Activated CD4-positive, alpha-beta T cell treated with anti-CD3 and anti-CD28 coated beads for 36 hours (primary cell): ENCODE results near the gene GLO1. TPM values are rescaled to one million over a fixed set of nuclear protein-coding genes. Genes with fewer than 3 reads are reported as not detected.
A peak's percentile ranks its signal among the peaks of the same experiment; 100 is the strongest.

Experiments used
- ATAC-seq: fragments of 200-7000 bp; cut with Tn5 transposase; one replicate; pipeline ENCODE4 v1.10.0; 2021; ENCODE audit warnings: mild to moderate bottlenecking, moderate library complexity
- CTCF ChIA-PET: fragments of 350-600 bp; sonication (Branson Sonifier 250); formaldehyde crosslinking; loops from one replicate; lab custom pipeline; 2021; ENCODE audit warnings: antibody characterized with exemption; lab: Charles Lee
- POLR2A ChIA-PET: fragments of 350-600 bp; sonication (Branson Sonifier 250); formaldehyde crosslinking; loops from one replicate; lab custom pipeline; 2021; ENCODE audit warnings: antibody characterized with exemption, inconsistent platforms; lab: Charles Lee
- DNase-seq: peaks from one replicate; pipeline ENCODE4 v3.0.0-alpha.2; 2020
- H3K27ac Mint-ChIP-seq: one replicate; pipeline ENCODE4 v1.8.0; 2021; ENCODE audit warnings: mixed read lengths
- H3K27me3 Mint-ChIP-seq: one replicate; pipeline ENCODE4 v1.8.0; 2021; ENCODE audit warnings: mixed read lengths
- H3K36me3 Mint-ChIP-seq: one replicate; pipeline ENCODE4 v1.8.0; 2021; ENCODE audit warnings: low read depth, mixed read lengths
- H3K4me1 Mint-ChIP-seq: one replicate; pipeline ENCODE4 v1.8.0; 2021; ENCODE audit warnings: mixed read lengths
- H3K4me3 Mint-ChIP-seq: one replicate; pipeline ENCODE4 v1.8.0; 2021; ENCODE audit warnings: mild to moderate bottlenecking, moderate library complexity, mixed read lengths
- H3K9me3 Mint-ChIP-seq: one replicate; pipeline ENCODE4 v1.8.0; 2021; ENCODE audit warnings: low read depth, mixed read lengths
- intact Hi-C, 2 experiments: fragments of 100-400 bp; cut with DNase I in 1 of 2; cut with micrococcal nuclease in 1 of 2; formaldehyde crosslinking; loops; one replicate each; pipeline versions ENCODE4 v1.14.2 to v1.15.1; 2022 to 2024; cut with DNase I, micrococcal nuclease
- total RNA-seq, 2 experiments: library from RNA; stranded (reverse); gene quantifications; one replicate each; pipeline ENCODE4 v1.2.3, GENCODE V29; 2021

The GLO1 gene
- total RNA-seq, 2 experiments from 2014 or later = 150 to 152 TPM

DNA sequence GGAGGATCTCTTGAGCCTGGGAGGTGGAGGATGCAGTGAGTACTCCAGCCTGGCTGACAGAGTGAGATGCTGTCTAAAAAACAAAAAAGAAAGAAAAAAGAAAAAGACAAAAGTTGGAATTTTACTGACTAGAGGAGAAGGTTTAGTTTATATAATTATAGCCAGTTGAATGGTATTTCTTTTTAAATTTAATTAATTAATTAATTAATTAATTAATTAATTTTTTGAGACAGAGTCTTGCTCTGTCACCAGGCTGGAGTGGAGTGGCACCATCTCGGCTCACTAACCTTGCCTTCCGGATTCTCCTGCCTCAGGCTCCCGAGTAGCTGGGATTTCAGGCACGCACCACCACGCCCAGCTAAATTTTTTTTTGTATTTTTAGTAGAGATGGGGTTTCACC is 20.8 kb upstream of the GLO1 start:
- ATAC-seq (no peak), DNase-seq (no peak)
- ChIA-PET CTCF (interaction anchor here (1.5 kb wide), 1 partner anchor 29 kb away, joined by 4 read pairs; no protein-coding TSS in a partner anchor), POLR2A (no interaction called here)
- no peaks in the 10 kb centered on the region for H3K36me3 Mint-ChIP-seq
- H3K9me3 Mint-ChIP-seq = peaks cover 2% of the 10 kb centered on the region
- H3K27me3 Mint-ChIP-seq = peaks cover 21% of the 10 kb centered on the region
- H3K27ac Mint-ChIP-seq = no peak overlapping the region
- no peak overlapping the region for H3K4me3 Mint-ChIP-seq
- peaks cover 10% of the 10 kb centered on the region for H3K4me1 Mint-ChIP-seq
- intact Hi-C loops = no loop called here

- Mint-ChIP-seq H3K27me3 (peaks cover 21% of the 10 kb centered on the region), H3K36me3 (no peaks in the 10 kb centered on the region), H3K4me3 (no peak overlapping the region), H3K27ac (no peak overlapping the region), H3K4me1 (peaks cover 10% of the 10 kb centered on the region), H3K9me3 (peaks cover 2% of the 10 kb centered on the region)
- POLR2A ChIA-PET = no interaction called here
- intact Hi-C loops = no loop called here
- ATAC-seq (no peak), DNase-seq (no peak)
- CTCF ChIA-PET = no interaction called here
Observed at GRCh38 chr6:38722727-38723334, 19.9 kb upstream of the GLO1 start.

- Mint-ChIP-seq H3K27me3 (peaks cover 23% of the 10 kb centered on the region), H3K4me3 (no peak overlapping the region), H3K36me3 (no peaks in the 10 kb centered on the region), H3K9me3 (peaks cover 2% of the 10 kb centered on the region), H3K27ac (no peak overlapping the region), H3K4me1 (peaks cover 10% of the 10 kb centered on the region)
- ATAC-seq (no peak), DNase-seq (no peak)
- POLR2A ChIA-PET = no interaction called here
- CTCF ChIA-PET = interaction anchor here (1.5 kb wide), 1 partner anchor 31 kb away, joined by 3 read pairs; no protein-coding TSS in a partner anchor
- intact Hi-C loops = no loop called here
Observed at GRCh38 chr6:38722038-38722437, 19.1 kb upstream of the GLO1 start.

DNA sequence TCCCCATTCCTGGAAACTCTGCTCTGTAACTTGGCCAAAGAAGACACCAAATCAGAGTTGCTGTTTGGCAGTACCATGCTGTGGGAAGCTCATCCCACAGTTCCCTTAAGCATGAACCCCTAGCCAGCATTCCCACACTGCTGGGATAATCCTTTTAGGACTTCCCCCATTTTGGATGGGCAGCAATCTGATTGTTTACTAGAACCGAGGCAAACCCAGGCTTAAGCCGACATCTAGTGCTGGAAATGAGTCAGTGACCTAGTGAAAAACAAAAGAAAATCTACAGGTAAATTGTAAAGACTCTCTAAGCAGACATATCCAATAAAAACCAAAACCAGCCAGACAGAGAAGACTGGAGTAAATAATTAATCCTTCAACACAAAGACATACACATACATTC is 17.4 kb upstream of the GLO1 start:
- DNase-seq = no peak
- ChIA-PET POLR2A (interaction anchor here (0.6 kb wide), 1 partner anchor 17 kb away, joined by 14 read pairs; no protein-coding TSS in a partner anchor), CTCF (interaction anchor here (0.7 to 1.5 kb wide), 2 partner anchors 33 kb away, joined by 3 read pairs; no protein-coding TSS in a partner anchor)
- Mint-ChIP-seq H3K9me3 (peaks cover 2% of the 10 kb centered on the region), H3K27me3 (peaks cover 33% of the 10 kb centered on the region), H3K27ac (no peak overlapping the region), H3K36me3 (no peaks in the 10 kb centered on the region), H3K4me3 (no peak overlapping the region), H3K4me1 (peaks cover 5% of the 10 kb centered on the region)
- ATAC-seq = no peak
- intact Hi-C loops = no loop called here

GRCh38 chr6:38719358-38719757 is 16.4 kb upstream of the GLO1 start:
- ChIA-PET POLR2A (no interaction called here), CTCF (interaction anchor here (0.6 to 0.7 kb wide), 3 partner anchors 11 to 842 kb away, joined by 3 read pairs; no protein-coding TSS in a partner anchor)
- no peaks in the 10 kb centered on the region for H3K36me3 Mint-ChIP-seq
- intact Hi-C loops = no loop called here
- H3K4me3 Mint-ChIP-seq = no peak overlapping the region
- DNase-seq (no peak), ATAC-seq (no peak)
- peaks cover 2% of the 10 kb centered on the region for H3K9me3 Mint-ChIP-seq
- peaks cover 9% of the 10 kb centered on the region for H3K4me1 Mint-ChIP-seq
- peaks cover 33% of the 10 kb centered on the region for H3K27me3 Mint-ChIP-seq
- no peak overlapping the region for H3K27ac Mint-ChIP-seq

DNA sequence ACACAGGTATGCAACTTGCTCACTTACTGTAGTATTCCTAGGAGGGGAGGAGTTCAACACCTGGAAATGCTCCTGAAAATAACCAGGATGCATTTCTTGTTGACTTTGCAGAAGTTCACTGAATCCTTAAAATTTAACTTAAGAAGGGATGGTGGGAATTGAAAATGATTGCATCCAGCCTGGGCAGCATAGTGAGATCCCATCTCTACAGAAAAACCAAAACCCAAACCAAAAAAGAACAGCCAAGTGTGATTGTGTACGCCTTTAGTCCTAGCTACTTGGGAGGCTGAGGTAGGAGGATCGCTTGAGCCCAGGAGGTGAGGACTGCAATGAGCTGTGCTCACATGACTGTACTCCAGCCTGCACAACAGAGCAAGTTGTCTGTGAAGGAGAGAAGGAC is 13.9 kb upstream of the GLO1 start:
- Mint-ChIP-seq H3K27ac (no peak overlapping the region), H3K9me3 (peaks cover 2% of the 10 kb centered on the region), H3K27me3 (peaks cover 34% of the 10 kb centered on the region), H3K36me3 (no peaks in the 10 kb centered on the region), H3K4me3 (no peak overlapping the region), H3K4me1 (peaks cover 19% of the 10 kb centered on the region)
- ChIA-PET CTCF (interaction anchor here (0.8 kb wide), 1 partner anchor 688 kb away, joined by 3 read pairs; no protein-coding TSS in a partner anchor), POLR2A (interaction anchor here (0.7 kb wide), 1 partner anchor 37 kb away, joined by 3 read pairs; no protein-coding TSS in a partner anchor)
- intact Hi-C loops = no loop called here
- ATAC-seq = no peak
- DNase-seq = no peak

DNA sequence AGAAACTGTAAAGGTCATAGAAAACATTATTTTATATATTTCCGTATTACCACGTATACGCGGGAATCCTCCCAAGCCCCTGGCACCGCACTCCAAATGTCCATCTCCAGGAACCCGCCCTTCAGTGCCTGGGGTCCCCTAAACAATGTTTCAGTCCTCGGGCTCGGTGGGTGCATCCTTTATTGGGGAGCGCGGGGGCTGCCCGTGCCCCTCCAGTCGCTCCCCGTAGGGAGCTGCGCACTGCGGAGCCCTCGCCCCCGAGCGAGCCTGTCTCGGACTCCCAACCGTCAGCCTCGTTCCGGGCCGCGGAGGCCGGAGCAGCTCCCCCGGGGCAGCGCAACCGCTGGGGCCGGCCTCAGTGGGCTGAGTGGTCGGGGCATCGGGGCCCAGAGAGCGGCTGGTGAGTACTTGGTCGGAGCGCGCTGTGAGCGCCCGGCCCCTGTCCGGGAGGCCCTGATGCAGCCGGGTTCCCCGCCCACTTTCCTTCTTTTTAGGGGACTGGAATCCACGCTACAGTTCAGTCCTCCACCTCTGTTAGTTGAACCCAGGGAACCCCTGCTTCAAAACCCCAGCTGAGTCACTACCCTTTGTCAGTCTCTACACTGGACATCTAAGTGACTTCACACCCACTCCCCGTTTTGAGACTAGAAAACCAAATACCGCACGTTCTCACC is 12.2 kb upstream of the GLO1 start, which contains the start of gene DNAH8:
TSS of gene DNAH8 (plus strand) at position 296 of the 674 bp plus-strand sequence. CDS start 7,499 bp downstream, outside the sequence.
- no peaks in the 10 kb centered on the region for H3K36me3 Mint-ChIP-seq
- H3K4me1 Mint-ChIP-seq = peaks cover 22% of the 10 kb centered on the region
- no peaks in the 10 kb centered on the region for H3K9me3 Mint-ChIP-seq
- peaks cover 24% of the 10 kb centered on the region for H3K27me3 Mint-ChIP-seq
- peak within 1 kb of the TSS; percentile 40 for H3K4me3 Mint-ChIP-seq
- DNase-seq (peak; percentile 51), ATAC-seq (peak; percentile 78)
- ChIA-PET CTCF (interaction anchor here (0.7 kb wide), 1 partner anchor 125 kb away, joined by 3 read pairs; no protein-coding TSS in a partner anchor), POLR2A (interaction anchor here (2.0 kb wide), 1 partner anchor 12 kb away, joined by 5 read pairs; the partner anchor contains the start of gene GLO1)
- intact Hi-C loops = loop anchor here (2.0 kb wide), 2 partner anchors 16 to 42 kb away; no protein-coding TSS in a partner anchor
- H3K27ac Mint-ChIP-seq = peak within 1 kb of the TSS; percentile 45

GRCh38 chr6:38714239-38715015 is 11.5 kb upstream of the GLO1 start:
- ATAC-seq (peak; percentile 60), DNase-seq (peak; percentile 26)
- H3K27me3 Mint-ChIP-seq = peaks cover 23% of the 10 kb centered on the region
- H3K4me3 Mint-ChIP-seq = peak overlapping the region; percentile 40
- intact Hi-C loops = loop anchor here (2.0 kb wide), 2 partner anchors 16 to 42 kb away; no protein-coding TSS in a partner anchor
- peak overlapping the region; percentile 45 for H3K27ac Mint-ChIP-seq
- H3K36me3 Mint-ChIP-seq = no peaks in the 10 kb centered on the region
- peaks cover 22% of the 10 kb centered on the region for H3K4me1 Mint-ChIP-seq
- ChIA-PET POLR2A (interaction anchor here (0.7 to 2.0 kb wide), 3 partner anchors 11 to 81 kb away, joined by 5 to 7 read pairs (median 5); partner anchors contain the start of gene GLO1), CTCF (interaction anchor here (0.7 to 1.4 kb wide), 3 partner anchors 11 to 1355 kb away, joined by 3 to 7 read pairs (median 6); partner anchors contain the start of gene GLO1)
- H3K9me3 Mint-ChIP-seq = no peaks in the 10 kb centered on the region

- intact Hi-C loops = loop anchor here (2.0 kb wide), 2 partner anchors 15 to 41 kb away; no protein-coding TSS in a partner anchor
- H3K36me3 Mint-ChIP-seq = no peaks in the 10 kb centered on the region
- POLR2A ChIA-PET = interaction anchor here (0.7 to 2.0 kb wide), 2 partner anchors 10 to 79 kb away, joined by 5 to 7 read pairs; partner anchors contain the start of gene GLO1
Observed at GRCh38 chr6:38713812-38714211, 10.9 kb upstream of the GLO1 start.

DNA sequence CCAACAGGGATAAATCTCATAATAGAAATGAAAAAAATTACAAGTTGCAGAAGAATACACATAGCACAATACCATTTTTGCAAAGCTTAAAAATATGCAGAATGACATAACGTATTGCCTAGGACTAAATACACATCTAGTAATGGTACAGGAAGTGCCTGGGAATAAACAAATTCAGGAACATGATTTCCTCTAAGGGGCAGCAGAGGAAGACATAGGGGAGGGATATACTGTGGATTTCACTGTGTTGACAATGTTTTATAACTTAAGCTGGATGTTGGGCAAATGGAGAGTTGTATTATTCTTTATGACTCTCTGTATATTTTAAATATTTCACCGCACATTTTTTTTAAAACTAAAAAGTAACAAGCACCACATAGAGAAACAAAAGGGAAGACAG is 5.6 kb upstream of the GLO1 start:
- H3K27ac Mint-ChIP-seq = no peak overlapping the region
- H3K9me3 Mint-ChIP-seq = no peaks in the 10 kb centered on the region
- CTCF ChIA-PET = interaction anchor here (0.6 kb wide), 1 partner anchor 11 kb away, joined by 3 read pairs; no protein-coding TSS in a partner anchor
- DNase-seq (no peak), ATAC-seq (no peak)
- H3K4me1 Mint-ChIP-seq = peaks cover 4% of the 10 kb centered on the region
- peaks cover 8% of the 10 kb centered on the region for H3K27me3 Mint-ChIP-seq
- POLR2A ChIA-PET = no interaction called here
- H3K36me3 Mint-ChIP-seq = no peaks in the 10 kb centered on the region
- intact Hi-C loops = no loop called here
- H3K4me3 Mint-ChIP-seq = no peak overlapping the region

More at GRCh38 chr6:38713812-38714211, 10.9 kb upstream of the GLO1 start:
- H3K27me3 Mint-ChIP-seq = peaks cover 17% of the 10 kb centered on the region
- H3K27ac Mint-ChIP-seq = peak overlapping the region; percentile 39
- CTCF ChIA-PET = interaction anchor here (0.7 to 1.4 kb wide), 3 partner anchors 10 to 1354 kb away, joined by 3 to 7 read pairs (median 6); partner anchors contain the start of gene GLO1
- H3K4me1 Mint-ChIP-seq = peaks cover 22% of the 10 kb centered on the region
- H3K4me3 Mint-ChIP-seq = no peak overlapping the region
- ATAC-seq = peak; percentile 74
- H3K9me3 Mint-ChIP-seq = no peaks in the 10 kb centered on the region
- peak; percentile 78 for DNase-seq
